Measurements from ENCODE around the gene ZRANB2. TPM values are rescaled to one million over a fixed set of nuclear protein-coding genes. Genes with fewer than 3 reads are reported as not detected.

Gene ZRANB2
- total RNA-seq, 3 donors from 2014 or later = 90.9 to 149 (median 92.4) TPM

DNA sequence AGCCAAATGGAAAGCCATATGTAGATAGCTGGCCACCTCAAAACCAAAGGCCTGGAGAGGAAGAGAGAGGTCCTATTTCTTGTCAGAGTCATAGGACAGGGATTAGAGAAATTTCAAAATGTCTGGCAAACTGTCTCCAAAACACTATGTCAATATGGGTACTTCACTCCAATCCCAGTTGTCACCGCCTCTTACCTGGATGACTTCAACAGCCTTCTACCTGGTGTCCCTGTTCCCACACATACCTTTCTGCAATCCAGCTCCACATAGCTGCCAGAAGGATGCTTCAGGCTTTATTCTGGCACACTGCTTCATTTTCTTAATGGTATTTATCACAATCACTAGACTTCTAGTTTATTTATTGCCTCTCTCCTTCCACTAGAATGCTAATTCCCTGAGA, 47.7 kb downstream of the ZRANB2 start:
- intact Hi-C loops (cut with DNase I; ENCODE audit: low total_unique reads) = no loop called here
- H3K4me3 ChIP-seq = no peak overlapping the region
- no peaks in the 10 kb centered on the region for H3K9me3 ChIP-seq
- no peak overlapping the region for H3K27ac ChIP-seq
- no peaks in the 10 kb centered on the region for H3K36me3 ChIP-seq
- H3K27me3 ChIP-seq = no peaks in the 10 kb centered on the region
- TF ChIP-seq POLR2A (IDR thresholded peaks at IDR 0.05) = no peak
- no peak for TF ChIP-seq CTCF (IDR thresholded peaks at IDR 0.05)
- H3K4me1 ChIP-seq = no peaks in the 10 kb centered on the region
- DNase-seq (ENCODE audit: low spot score in 2 of 2) = no peak

- DNase-seq (ENCODE audit: low spot score in 2 of 2) = no peak
- Histone ChIP-seq H3K4me3 (no peak overlapping the region), H3K27ac (no peak overlapping the region)
Measured at GRCh38 chr1:71031426-71031825, 49.4 kb downstream of the ZRANB2 start.

DNA sequence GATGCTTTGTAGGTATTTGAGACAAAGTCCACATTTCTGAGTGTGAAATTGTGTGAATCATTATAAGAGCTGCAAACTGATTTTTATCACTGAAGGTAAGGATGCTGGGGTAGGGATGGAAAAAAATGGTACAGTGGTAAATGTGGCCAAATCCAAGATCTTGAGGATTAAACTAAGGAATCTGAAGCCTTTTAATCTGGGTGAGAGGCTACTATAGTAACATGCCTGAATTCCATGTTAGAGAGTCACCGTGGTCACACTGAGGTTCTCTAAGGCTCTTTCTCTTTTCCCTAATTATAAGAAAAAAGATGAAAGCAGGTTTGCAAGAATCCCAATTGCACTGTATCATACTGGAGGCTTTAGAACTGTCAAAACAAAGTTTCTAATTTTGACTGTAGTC, 50.8 kb downstream of the ZRANB2 start:
- Histone ChIP-seq H3K27ac (no peak overlapping the region), H3K4me3 (no peak overlapping the region), H3K4me1 (no peaks in the 10 kb centered on the region), H3K9me3 (no peaks in the 10 kb centered on the region), H3K27me3 (no peaks in the 10 kb centered on the region), H3K36me3 (no peaks in the 10 kb centered on the region)
- DNase-seq (ENCODE audit: low spot score in 2 of 2) = no peak
- intact Hi-C loops (cut with DNase I; ENCODE audit: low total_unique reads) = no loop called here
- no peak for TF ChIP-seq CTCF (IDR thresholded peaks at IDR 0.05)
- no peak for TF ChIP-seq POLR2A (IDR thresholded peaks at IDR 0.05)
- no peak for TF ChIP-seq POLR2AphosphoS5 (IDR thresholded peaks at IDR 0.05)

More at GRCh38 chr1:71031426-71031825, 49.4 kb downstream of the ZRANB2 start:
- Histone ChIP-seq H3K36me3 (no peaks in the 10 kb centered on the region), H3K27me3 (no peaks in the 10 kb centered on the region), H3K9me3 (no peaks in the 10 kb centered on the region), H3K4me1 (no peaks in the 10 kb centered on the region)
- TF ChIP-seq POLR2AphosphoS5 (IDR thresholded peaks at IDR 0.05) (no peak), POLR2A (IDR thresholded peaks at IDR 0.05) (no peak), CTCF (IDR thresholded peaks at IDR 0.05) (no peak)
- intact Hi-C loops (cut with DNase I; ENCODE audit: low total_unique reads) = no loop called here

DNA sequence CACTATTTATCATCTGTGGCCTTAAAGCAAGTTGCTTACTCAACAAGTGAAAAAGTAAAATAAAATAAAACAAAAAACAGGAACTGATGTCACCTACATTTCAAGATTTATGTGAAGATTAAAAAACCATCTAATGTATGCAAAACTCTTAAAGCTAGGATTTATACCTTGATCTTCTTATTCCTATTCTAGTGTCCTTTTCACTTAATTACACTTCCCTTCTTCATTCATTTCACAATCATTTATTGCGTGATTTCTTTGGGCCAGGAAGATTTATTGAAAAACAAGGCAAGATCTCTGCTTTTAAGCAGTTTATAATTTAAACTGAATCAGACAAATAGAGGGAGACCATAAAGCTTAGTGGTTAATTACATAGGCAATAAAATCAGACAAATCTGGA, 51.9 kb downstream of the ZRANB2 start:
- H3K27ac ChIP-seq = no peak overlapping the region
- TF ChIP-seq POLR2A (IDR thresholded peaks at IDR 0.05) = no peak
- no peak for TF ChIP-seq CTCF (IDR thresholded peaks at IDR 0.05)
- no peak for TF ChIP-seq POLR2AphosphoS5 (IDR thresholded peaks at IDR 0.05)
- H3K4me1 ChIP-seq = no peaks in the 10 kb centered on the region
- H3K36me3 ChIP-seq = no peaks in the 10 kb centered on the region
- intact Hi-C loops (cut with DNase I; ENCODE audit: low total_unique reads) = no loop called here
- DNase-seq (ENCODE audit: low spot score in 2 of 2) = no peak
- no peak overlapping the region for H3K4me3 ChIP-seq
- no peaks in the 10 kb centered on the region for H3K27me3 ChIP-seq
- H3K9me3 ChIP-seq = no peaks in the 10 kb centered on the region

- no peak overlapping the region for H3K4me3 ChIP-seq
- H3K27me3 ChIP-seq = no peaks in the 10 kb centered on the region
- H3K27ac ChIP-seq = no peak overlapping the region
- no peaks in the 10 kb centered on the region for H3K4me1 ChIP-seq
- H3K36me3 ChIP-seq = no peaks in the 10 kb centered on the region
- DNase-seq (ENCODE audit: low spot score in 2 of 2) = no peak
- no peaks in the 10 kb centered on the region for H3K9me3 ChIP-seq
- TF ChIP-seq POLR2A (IDR thresholded peaks at IDR 0.05) (no peak), POLR2AphosphoS5 (IDR thresholded peaks at IDR 0.05) (no peak), CTCF (IDR thresholded peaks at IDR 0.05) (no peak)
- intact Hi-C loops (cut with DNase I; ENCODE audit: low total_unique reads) = no loop called here
Measured at GRCh38 chr1:71027991-71028390, 52.8 kb downstream of the ZRANB2 start.

All from breast epithelium (tissue), 4 donors.